DMS 273 (cell line): ENCODE measurements around the gene SRD5A1.
A peak's percentile ranks its signal among the peaks of the same experiment; 100 is the strongest.
"Not testable (repeated sequence)": the region's sequence is repeated elsewhere in the genome, so short reads cannot be mapped to it uniquely, and the experiment has no call there.

Experiments used
- DNase-seq: peaks from one replicate; lab custom pipeline; 2025; ENCODE audit not compliant: unreplicated experiment; lab: John Stamatoyannopoulos, UW

SRD5A1 gene

DNA sequence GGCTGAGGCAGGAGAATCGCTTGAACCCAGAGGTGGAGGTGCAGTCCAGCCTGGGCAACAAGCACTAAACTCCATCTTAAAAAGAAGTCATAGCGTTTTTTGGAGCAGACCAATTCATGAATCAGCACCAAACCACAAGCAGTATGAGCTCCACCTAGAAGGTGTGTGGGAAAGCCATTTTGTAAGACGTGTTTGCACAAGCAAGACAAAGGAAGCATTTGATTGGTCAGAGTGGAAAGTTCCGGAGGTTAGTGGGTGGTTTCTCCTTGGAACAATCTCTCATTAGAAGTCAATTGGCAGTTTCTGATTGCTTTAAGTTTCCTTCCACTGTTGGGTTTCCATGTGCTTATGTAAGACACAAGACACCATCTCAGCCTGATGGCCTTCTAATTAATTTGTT is 5.0 kb downstream of the SRD5A1 start:
- DNase-seq, result no peak

- DNase-seq, result no peak
Measured at GRCh38 chr5:6642655-6643054, 9.4 kb downstream of the SRD5A1 start.

GRCh38 chr5:6644794-6645241 is 11.6 kb downstream of the SRD5A1 start:
- DNase-seq, result no peak

GRCh38 chr5:6645571-6646362 is 12.5 kb downstream of the SRD5A1 start:
- DNase-seq, result not testable (repeated sequence)

DNA sequence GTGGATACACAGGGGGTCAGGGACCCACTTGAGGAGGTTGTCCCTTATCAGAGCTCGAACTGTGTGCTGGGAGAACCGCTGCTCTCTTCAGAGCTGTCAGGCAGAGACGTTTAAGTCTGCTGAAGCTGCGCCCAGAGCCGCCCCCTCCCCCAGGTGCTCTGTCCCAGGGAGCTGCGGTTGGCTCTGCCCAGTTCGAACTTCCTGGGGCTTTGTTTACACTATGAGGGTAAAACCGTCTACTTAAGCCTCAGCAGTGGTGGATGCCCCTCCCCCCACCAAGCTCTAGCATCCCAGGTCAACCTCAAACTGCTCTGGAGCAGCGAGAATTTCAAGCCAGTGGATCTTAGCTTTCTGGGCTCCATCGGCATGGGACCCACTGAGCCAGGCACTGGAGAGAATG is 15.9 kb downstream of the SRD5A1 start:
- DNase-seq, result no peak

- DNase-seq, result no peak
Measured at GRCh38 chr5:6649681-6650080, 16.4 kb downstream of the SRD5A1 start.

- DNase-seq, result no peak
Measured at GRCh38 chr5:6652025-6652424, 18.8 kb downstream of the SRD5A1 start.

- no peak for DNase-seq
Measured at GRCh38 chr5:6655432-6655831, 22.2 kb downstream of the SRD5A1 start.

GRCh38 chr5:6656680-6657079 is 23.4 kb downstream of the SRD5A1 start:
- peak; percentile 17 for DNase-seq

GRCh38 chr5:6659941-6660684 is 26.9 kb downstream of the SRD5A1 start:
- DNase-seq, result no peak

- no peak for DNase-seq
Measured at GRCh38 chr5:6660688-6661087, 27.4 kb downstream of the SRD5A1 start.

GRCh38 chr5:6666762-6667161 is 33.5 kb downstream of the SRD5A1 start:
- no peak for DNase-seq

GRCh38 chr5:6667648-6668047 is 34.4 kb downstream of the SRD5A1 start:
- DNase-seq, result no peak

GRCh38 chr5:6668717-6669116 is 35.5 kb downstream of the SRD5A1 start:
- not testable (repeated sequence) for DNase-seq

- DNase-seq, result no peak
Measured at GRCh38 chr5:6673031-6673430, 39.8 kb downstream of the SRD5A1 start.

DNA sequence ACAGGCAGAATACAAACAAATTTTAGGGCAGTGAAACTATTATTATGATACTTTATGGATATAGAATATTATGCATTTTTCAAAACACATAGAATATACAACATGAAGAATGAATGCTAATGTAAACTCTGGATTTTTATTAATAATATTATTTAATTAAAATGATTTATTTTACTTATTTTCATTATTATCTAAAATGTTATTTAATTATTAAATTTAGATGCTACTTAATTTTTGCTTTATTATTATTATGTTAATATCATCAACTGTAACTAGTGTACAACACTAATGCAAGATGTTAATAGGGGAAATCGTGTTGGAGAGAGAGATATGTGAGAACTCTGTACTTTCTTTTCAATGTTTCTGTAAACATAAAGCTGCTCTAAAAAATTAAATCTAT is 40.7 kb downstream of the SRD5A1 start:
- DNase-seq, result no peak

- DNase-seq, result peak; percentile 25
Measured at GRCh38 chr5:6674421-6674820, 41.2 kb downstream of the SRD5A1 start.

- DNase-seq, result no peak
Measured at GRCh38 chr5:6674886-6675285, 41.6 kb downstream of the SRD5A1 start.

DNA sequence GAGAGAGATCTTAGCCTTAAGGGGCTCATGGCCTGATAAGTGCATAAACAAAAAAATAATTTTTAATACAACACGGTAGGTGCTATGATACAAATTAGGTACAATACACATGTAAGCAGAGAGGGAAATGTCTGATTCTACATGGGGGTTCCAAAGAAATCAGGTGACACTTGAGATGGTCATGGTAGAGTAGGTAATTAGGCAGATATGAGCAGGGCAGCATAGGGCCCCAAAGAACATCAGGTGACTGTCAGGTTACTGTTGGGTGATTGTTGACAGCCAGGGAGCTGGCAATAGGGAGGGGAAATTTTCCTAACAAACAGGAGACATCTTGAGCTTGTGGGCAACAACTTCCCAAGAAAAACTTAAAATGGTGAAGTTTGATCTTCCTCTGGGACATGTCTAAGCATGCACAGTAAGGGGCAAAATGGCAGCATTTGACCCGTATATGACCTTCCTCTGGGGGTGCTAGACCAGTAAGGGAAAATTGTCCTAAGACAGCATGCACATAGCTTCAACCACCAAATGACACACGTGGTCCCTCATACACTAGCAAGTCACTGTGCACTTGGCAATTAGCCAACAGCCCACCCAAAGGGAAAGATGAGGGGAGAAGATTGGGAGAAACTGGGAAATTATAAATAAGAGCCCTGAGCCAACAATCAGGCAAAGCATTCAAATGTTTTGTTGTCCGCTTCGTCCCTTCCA is 42.7 kb downstream of the SRD5A1 start:
- peak; percentile 23 for DNase-seq

GRCh38 chr5:6676702-6677101 is 43.5 kb downstream of the SRD5A1 start:
- DNase-seq, result no peak

DNA sequence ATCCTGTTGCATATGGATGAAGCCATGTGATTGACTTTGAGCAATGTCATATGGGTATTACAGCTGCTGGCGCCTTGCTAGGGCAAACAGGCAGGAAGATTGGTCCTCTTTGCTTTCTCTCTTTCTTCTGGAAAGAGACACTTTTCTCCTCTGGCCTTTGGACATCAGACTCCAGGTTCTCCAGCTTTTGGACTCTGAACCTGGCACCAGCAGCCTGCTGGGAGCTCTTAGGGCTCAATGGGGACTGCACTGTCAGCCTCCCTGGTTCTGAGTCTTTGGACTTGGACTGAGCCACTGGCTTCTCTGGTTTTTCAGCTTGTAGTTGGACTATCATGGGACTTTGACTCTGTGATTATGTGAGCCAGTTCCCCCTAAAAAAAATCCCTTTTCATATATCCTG is 45.1 kb downstream of the SRD5A1 start:
- DNase-seq, result no peak

DNA sequence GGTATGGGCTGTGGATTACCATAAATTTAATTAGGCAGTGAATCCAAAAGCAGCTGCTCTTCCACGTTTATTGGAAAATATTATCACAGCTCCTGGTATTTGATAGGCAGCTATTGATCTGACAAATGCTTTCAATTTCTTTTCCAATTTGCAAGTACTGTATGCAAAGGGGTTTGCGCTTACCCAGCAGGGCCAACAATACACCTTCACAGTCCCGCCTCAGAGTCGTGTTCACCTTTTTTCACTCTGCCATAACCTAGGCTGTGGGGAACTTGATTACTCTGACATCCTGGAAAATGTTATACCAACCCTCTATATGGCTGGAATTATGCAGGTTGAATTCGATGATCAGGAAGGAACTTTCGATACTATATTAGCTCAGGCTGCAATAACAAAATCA is 47.7 kb downstream of the SRD5A1 start:
- DNase-seq, result no peak
